UCSD-AML1 (cell line): Measurements from ENCODE around the gene CDC42.

Experiments used
- DNase-seq: peaks from one replicate; lab custom pipeline; 2025; ENCODE audit not compliant: unreplicated experiment; lab: John Stamatoyannopoulos, UW

The CDC42 gene

DNA sequence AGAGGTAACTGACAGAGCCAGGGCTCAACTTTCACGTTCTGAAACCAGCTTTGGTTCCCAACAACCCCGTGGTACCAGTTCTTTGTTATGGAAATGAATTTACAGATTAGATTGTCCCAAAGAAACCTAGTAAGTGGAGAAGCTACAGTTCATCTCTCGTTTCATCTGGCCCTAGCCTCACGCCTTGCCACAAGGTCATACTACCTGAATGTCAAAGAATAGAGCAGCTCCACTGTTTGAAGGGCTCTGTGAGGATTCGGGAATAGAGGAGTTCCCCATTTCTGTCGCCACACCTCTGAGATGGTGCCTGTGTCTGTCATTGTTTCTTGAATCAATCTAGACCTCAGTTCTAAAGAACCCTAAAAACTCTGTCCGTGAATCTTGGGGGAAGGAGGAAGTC lies 15.0 kb upstream of the CDC42 start:
- DNase-seq = no peak

DNA sequence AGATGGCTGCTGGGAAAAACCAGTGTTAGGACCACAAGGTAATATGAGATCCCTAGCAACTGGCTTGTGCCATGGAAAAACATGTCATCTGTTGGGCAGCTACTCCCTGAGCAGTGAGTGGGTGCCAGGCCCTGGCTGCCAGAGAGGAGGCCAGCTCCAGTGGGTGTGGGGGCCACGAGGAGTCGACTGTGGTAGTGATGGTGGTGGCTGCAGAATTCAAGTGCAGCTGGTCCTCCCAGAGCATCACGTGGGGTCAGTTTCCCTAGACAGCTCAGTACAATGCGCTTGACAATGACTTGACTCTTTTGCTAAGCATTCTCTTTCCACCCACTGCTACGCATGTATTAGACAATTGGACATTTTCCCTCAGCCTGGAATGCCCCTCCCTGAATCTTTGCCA lies 14.5 kb upstream of the CDC42 start:
- DNase-seq = no peak

DNA sequence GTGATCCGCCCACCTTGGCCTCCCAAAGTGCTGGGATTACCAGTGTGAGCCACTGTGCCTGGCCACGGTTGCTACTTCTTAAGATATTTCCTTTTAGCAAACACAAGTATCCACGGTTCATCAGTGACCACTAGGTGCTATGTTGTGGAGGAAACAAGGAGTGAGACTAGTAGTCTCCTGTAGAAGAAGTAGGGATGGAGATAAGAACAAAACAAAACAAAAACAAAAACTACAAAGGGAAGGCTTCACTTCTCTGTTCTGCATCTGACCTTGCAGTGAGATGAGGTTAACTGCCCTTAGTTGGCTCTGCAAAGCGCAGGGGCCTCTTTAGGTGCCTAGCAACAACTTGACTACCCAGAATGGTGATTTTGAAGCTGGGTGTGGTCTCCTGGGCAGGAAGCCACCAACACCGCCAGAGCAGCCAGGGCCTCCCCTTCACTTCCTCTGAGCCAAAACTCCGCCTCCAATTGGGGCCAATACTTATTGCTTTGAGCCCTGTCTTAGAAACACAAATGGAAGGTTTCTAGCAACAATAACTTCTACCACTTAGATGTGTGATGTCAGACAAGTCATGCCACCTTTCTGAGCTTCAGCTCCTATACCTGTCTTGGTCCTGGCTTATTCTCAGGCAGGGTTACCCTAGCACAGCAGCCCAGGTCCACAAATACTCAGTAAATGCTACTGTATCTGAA lies 12.8 kb upstream of the CDC42 start:
- DNase-seq = peak; percentile 84

DNA sequence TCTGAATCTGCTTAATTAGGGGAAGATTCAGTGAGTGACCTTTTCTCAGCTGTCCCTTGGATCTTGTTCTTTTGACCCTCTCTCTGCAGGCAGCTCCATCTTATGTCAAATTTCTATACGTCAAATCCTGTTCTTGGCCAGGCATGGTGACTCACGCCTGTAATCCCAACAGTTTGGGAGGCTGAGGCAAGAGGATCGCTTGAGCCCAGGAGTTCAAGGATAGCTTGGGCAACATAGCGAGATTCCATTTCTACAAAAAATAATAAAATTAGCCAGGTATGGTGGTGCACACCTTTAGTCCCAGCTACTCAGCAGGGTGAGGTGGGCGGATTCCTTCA lies 12.3 kb upstream of the CDC42 start:
- DNase-seq = no peak

DNA sequence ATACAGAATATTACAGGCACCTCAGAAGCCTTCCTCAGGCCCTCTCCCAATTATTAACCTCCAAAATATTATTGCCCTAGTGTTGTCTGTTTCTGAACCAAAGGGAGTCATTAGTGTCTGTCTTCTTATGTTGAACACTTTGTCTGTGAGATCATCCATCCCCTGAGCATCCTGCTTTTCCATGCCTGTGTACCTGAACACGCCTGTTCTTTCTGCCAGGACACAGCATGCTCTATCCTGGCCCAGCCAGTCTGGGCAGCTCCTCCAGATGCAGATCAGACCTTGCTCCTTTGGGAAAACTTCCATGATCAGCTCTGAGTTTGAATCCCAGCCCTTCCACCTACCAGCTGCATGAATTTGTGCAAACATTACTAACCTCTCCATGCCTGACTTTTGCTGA lies 11.0 kb upstream of the CDC42 start:
- DNase-seq = no peak

DNA sequence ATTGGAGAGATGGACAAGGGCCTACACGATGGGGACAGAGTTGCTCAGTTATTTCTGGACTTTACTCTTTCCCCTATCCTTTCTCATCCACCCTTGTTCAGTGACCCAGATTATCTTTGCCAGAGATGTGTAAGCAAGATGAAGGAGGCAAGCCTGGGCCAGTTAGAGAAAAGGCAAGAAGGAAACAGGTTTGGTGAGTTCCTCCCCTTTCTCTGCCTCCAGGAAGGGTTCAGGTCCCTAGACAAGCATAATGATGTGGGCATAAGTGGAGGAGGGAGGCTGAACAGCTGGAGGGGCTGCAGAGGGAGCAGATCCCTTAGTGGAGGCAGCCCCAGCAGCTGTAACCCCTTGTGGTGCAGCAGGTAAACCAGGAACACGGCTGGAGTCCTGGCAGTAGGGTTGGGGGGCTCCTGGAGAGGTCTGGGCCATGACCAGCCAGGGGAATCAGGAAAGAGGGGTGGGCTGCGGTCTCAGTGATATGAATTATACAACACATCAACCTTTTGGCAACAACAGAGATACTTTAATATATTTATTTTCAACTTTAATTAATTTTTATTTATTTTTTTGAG lies 9.2 kb upstream of the CDC42 start:
- DNase-seq = no peak

DNA sequence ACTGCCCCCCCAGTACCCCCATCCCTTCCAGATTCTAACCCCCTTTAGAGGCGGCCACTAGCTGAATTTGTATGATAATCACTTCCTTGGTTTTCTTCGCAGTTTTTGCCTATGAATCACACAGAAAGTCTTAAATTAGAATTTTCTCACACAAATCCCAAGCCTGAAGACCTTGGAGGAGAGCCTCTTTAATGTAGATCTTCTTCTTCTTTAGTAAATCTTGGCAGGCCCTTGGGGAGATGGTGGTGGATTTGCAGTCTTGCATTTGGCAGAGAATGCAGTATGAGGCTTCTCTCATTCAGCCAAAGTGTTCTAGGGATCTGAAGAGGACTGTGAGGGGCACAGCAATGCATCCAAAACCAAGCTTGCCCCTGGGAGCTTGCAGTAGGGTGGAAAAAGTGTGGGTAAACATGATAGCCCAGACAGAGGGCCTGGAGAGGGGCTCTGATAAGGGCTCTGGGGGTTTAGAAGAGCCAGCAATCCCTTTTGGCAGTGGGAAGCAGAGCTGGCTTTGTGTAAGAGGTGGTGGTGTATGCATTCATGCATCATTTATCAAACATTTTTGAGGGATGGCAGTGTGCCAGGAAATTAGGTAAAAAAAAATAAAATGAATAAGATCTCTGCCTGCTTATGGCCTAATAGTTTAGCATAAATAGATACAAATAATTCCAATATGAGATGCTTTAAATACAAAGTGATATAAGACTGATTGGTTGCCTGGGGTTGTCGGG lies 7.7 kb upstream of the CDC42 start:
- no peak for DNase-seq

DNA sequence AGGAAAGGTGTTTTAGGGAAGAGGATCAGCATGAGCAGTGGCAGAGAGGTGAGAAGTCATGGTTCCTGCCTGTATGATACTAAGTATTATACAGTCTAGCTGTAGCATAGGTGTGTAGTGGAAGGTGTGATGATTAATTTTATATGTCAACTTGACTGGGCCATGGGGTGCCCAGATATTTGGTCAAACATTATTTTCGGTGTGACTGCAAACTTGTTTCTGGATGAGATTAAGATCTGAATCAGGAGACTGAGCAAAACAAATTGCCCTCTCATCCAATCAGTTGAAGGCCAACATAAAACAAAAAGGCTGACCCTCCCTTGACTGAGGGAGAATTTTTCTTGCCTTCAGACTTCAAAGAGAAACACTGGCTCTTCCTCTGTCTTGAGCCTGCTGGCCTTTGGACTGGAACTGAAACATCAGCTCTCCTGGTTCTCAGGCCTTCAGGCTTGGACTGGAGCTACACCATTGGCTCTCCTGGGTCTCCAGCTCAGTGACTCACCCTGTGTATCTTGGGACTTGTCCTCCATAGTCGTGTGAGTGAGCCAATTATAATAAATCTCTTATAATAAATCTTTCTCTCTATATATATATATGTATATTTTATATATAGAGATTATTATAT lies 6.8 kb upstream of the CDC42 start:
- DNase-seq = no peak

DNA sequence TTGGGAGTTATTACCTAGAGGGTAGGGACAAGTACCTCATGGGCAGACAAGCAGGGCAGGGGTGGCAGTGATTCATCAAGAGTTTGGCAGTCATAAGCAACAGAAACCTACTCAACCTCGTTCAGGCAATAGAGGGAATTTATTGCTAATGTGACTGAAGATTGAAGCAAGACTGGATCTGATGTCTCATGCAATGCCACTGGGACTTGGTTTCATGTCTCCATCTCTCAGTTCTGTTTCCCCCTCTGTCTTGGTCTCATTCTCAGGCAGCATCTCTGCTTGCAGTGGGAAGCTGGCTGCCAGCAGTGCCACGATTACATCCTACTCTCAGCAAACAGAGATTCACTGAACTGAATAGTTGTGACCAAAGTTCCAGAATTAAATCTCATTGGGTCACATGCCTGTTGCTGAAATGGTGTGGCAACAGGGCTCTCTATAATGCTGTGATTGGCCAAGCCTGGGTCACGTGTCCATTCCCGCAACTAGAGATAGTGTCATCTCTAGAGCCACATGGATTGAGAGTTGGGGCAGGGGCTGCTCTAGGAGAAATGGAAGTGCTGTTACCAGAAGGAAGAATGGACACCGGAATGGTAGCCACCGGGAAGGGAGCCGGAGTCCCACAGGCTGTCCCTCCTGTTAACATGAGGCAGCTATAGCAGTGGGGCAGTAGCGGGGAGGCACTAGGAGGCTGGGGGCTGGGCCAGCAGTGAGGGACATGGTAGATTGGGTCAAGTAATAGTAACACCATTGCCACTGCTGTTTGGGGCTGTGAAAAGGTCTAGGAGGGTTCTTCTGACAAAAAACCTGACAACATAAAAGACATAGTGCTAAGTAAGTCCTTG lies 3.9 kb upstream of the CDC42 start:
- DNase-seq = no peak

DNA sequence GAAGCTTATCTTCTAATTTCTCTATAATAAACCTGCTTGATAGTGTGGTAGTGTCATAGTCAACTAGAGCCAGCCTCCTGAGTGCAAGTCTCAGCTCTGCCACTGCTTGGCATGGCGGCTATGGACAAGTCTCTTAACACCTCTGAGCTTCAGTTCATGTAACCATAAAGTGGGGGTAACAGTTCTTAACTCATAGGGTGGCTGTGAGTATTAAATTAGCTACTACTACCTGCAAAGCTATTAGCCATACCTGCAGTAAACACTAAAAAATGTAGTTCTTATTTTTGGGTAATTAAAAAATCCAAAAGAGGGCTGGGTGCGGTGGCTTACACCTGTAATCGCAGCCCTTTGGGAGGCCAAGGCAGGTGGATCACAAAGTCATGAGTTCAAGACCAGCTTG lies 2.2 kb upstream of the CDC42 start:
- DNase-seq = no peak

DNA sequence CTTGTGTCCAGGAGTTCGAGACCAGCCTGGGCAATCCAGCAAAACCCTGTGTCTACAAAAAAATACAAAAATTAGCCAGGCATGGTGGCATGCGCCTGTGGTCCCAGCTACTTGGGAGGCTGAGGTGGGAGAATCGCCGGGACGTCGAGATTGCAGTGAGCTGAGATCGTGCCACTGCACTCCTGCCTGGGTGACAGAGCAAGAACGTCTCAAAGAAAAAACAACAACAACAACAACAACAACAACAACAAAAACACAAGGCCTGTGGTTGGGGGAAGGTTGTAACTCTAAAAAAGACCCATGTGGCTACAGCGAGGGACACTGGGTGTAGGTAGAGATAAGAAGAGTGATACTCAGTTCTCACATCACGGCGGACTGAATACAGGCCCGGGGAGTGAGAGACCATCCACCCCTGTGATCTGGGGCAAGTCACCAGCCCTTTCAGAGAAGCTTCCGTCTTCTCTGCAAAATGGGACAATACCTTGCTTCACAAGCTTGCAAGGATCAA lies 848 bp upstream of the CDC42 start:
- DNase-seq = no peak

DNA sequence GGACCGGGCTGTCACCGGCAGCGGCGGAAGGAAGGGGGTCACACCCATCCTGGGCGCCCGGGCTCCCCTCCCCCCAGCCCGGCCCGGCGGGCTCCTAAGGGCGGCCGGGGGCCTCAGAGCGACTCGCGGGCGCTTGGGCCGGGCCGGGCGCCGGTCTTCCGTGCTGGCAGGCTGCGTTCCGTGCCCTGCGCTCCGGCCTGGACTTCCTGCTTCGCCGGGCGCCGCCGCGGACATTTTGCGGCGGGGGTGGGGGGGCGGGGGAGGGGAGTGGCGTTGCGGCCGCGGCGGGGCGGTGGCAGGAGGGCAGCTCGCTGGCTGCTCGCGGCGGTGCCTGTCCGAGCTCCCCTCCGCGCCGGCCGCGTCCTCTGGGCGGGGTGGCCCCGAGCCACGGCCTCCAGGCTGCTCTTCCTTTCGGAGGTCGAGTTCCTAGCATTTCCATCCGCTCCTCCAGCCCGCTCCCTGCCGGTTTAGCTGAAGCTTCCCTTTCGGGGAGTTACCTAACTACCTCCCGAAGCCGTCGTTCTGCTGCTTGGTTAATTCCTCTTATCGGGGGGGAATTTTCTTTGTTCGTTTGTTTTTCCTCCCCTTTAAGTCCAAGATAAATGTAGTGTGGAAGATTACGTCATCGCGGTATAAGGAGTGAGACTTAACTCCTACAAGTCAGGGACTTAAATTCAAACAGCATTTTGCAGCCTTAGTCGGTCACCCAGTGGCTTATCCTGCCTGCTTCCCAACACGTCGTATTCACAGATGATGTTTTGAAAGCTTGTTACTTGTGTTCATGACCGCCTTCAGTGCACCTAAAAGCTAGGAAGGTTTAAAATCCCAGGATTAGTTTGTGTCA lies 730 bp downstream of the CDC42 start:
- peak; percentile 70 for DNase-seq

DNA sequence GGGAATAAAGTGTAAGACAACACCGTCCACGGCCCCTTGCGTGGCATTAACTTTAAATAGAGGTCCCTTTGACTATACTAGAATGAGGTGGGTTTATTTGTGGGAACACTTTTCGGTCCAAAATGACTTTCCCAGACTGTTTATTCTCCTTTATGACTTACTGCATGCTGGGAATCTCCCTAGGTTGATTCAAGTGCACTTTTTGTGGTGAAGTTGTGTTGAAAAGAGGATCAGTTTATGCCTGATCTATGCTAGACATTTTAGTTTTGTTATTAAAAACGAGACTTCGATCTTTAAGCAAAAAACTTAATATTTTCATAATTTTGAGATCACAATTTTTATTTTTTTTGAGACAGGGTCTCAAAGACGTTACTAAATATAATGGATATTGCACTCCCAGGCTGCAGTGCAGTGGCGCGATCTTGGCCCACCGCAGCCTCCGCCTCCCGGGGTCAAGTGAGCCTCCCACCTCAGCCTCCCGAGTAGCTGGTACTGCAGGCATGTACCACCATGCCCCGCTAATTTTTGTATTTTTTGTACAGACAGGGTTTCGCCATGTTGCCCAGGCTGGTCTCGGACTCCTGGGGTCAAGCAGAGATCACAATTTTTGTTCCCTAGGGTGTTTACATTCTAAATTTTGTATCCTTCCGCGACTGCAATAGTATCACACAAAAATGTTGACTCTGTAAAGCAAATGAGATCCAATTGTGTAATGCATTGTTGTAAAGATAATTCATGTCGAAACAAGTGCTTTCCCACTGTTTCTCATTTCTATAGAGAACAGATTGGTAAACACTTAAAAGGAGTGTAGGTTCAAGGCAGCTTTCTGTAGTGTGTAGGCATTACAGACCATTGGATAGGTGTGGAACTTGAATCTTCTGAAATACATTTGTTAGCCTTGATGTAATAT lies 1.6 kb downstream of the CDC42 start:
- no peak for DNase-seq

DNA sequence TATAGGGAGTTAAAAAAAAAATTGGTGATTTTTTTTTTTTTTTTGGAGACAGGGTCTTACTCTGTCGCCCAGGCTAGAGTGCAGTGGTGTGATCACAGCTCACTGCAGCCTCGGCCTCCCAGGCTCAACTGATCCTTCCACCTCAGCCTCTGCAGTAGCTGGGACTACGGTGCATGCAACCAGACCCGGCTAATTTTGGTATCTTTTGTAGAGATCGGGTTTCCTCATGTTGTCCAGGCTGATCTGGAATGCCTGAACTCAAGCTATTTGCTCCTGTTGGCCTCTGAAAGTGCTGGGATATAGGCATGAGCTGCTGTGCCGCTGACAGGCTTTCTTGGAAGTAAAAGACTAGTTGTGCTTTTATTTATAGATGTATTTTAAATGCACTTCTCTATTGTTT lies 3.0 kb downstream of the CDC42 start:
- DNase-seq = no peak

DNA sequence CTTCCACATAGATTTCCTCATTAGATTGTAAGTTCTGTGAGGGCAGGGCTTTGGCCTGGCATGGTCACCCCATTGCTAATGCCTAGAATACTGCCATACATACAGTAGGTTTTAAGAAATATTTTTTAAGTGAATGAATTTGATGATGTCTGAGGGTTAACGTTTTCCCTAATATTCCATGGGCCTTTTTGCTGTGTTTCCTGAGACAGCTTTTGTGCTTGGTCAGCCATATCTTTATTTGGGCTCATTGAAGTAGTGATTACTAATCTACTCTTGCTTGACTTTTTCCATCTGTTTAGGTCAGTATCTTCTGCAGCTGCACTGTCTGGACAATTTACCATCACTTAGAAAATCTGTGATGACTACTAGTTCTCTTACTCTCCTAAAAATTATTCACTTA lies 3.5 kb downstream of the CDC42 start:
- DNase-seq = no peak

DNA sequence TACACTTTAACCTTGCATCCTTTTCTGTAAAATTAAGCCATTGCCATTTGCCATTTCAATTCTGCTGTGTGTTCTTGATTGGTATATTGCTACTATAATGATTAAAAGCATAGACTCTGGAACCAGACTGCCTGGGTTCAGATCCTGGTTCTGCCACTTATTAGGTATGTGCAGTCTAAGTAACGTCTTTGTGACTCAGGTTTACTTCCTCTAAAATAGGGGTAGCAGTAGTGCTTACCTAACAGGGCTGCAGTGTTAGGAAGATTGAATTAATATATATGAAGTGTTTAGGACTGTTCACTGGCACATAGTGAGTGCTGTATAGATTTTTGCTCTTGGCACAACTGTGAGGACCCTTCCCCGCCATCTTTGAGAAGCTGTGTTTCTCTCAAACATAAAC lies 4.4 kb downstream of the CDC42 start:
- no peak for DNase-seq

DNA sequence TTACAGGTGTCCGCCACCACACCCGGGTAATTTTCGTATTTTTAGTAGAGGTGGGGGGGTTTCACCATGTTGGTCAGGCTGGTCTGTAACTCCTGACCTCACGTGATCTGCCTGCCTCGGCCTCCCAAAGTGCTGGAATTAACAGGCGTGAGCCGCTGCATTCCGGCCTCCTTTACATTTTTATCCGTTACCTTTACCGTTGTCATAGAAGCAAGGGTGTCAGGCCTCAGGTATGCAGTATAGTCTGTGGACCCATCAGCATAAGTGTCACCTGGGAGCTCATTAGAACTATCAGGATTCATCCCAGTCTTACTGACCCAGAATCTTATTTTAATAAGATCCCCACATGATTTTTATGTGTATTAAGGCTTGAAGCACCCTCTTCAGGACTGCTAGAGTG lies 5.4 kb downstream of the CDC42 start:
- no peak for DNase-seq

DNA sequence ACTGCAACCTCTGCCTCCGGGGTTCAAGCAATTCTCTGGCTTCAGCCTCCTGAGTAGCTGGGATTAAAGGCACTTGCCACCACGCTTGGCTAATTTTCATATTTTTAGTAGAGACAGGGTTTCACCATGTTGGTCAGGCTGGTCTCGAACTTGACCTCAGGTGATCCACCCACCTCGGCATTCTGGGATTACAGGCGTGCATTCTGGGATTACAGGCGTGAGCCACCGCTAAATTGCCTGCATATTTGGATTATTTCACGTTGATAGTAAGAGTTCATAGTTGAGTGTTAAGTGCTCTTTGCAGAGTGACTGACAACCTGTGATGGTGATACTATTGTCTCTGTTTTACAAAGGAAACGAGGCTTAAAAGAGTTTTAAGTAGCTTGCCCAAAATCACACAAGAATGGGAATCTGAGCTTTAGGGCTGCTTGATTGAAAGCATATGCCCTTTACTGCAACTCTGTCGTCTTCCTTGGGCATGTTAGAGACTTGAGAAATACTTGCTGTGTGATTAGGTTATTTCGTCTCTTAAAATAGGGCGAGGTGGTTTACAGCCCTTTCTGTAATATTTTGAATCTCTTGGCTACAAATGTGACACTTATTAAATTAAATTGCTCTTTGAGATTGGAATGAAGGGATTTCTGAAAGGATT lies 12.4 kb downstream of the CDC42 start:
- DNase-seq = no peak

DNA sequence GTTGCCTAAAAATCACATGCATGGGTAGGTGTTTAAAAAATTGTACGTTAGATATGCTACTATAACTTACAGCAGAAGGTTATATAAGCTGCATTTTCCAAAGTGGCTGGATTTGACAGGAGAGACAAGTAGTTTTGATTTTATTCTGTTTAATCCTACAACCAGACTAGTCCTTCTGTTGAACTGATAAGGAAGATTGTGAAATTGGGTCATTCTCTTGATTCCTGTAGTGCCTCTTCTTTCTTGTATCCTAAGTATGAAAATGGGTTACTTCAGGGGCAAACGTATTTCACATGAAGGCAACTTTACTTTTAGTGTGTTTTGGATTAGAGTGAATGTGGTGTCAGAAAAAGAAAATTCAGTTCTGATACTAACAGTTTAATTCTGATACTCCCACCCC lies 19.0 kb downstream of the CDC42 start:
- no peak for DNase-seq
